GM21360 (cell line): ENCODE measurements around the gene AFAP1.
A peak's percentile ranks its signal among the peaks of the same experiment; 100 is the strongest.

Experiments used
- ATAC-seq: cut with Tn5 transposase; IDR thresholded peaks from one replicate; pipeline ENCODE4 v1.9.1; 2021; ENCODE audit warnings: mild to moderate bottlenecking, moderate library complexity; ENCODE audit not compliant: unreplicated experiment

Gene AFAP1

DNA sequence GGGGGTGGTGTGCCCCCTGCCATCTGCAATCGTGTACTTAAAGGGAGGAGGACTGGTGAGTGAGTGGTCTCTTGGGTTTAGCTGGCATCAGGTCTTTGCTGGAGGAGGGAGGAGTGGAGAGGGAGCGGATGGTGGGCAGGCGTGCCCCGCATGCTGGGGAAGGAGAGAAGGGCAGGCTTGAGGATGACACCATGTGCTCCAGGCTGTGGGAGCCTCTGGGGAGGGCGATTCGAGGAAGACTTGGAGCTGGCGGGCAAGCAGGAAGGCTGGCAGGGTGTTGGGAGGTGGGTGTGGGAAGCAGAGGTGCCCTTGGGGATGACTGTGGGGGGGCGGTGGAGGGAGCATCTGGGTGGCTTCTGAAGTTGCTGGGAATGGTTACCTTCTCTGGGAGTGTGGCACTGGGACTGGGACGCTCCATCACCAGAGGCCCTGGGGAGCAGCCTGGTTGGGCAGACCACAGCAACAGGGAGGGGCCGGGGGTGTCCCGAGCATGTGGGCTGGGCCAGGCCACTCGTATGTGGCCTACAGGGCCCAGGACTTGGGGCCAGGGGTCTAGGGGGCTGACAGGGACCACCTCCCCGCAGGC is 30.8 kb upstream of the AFAP1 start:
- ATAC-seq: no peak

GRCh38 chr4:7968262-7968896 is 28.7 kb upstream of the AFAP1 start:
- ATAC-seq: no peak

- no peak for ATAC-seq
Observed at GRCh38 chr4:7967501-7968261, 28.0 kb upstream of the AFAP1 start.

- no peak for ATAC-seq
Observed at GRCh38 chr4:7967063-7967440, 27.4 kb upstream of the AFAP1 start.

DNA sequence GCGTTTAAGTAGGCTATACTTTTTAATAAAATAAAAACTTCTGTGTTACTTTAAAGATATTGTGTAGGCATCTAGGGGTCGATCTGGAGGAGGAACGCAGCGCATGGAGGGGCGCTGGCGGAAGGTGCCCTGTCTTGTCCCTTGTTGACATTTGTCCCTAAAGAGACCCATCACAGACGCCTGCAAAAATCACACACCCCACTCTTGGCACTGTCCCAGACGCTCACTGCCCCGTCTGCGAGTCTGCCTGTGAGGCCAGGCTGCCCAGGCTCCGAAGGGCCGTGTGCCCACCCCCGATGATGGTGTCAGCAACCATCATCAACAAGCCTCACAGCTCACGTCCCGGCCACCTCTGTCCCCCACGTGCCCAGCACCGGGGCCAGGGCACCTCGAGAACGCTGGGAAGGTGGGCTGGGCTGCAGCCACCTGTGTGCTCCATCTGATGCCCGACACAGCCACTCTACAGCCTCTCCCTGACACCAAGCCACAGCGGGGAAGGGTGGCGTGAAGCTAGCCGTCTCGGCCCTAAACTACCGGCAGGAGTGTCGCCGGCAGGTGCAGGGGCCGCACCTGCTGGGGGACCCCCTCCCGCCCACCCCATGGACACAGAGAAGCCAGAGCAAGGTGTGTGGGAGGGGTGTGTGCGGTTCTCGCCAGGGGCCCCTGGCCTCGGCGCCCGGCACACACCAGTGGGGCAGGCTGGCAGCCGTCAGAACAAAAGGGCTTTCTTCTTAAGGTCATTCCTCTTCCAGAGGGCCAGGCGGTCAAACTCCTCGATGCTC is 26.8 kb upstream of the AFAP1 start:
- ATAC-seq: no peak

GRCh38 chr4:7964890-7965662 is 25.4 kb upstream of the AFAP1 start:
- ATAC-seq: no peak

DNA sequence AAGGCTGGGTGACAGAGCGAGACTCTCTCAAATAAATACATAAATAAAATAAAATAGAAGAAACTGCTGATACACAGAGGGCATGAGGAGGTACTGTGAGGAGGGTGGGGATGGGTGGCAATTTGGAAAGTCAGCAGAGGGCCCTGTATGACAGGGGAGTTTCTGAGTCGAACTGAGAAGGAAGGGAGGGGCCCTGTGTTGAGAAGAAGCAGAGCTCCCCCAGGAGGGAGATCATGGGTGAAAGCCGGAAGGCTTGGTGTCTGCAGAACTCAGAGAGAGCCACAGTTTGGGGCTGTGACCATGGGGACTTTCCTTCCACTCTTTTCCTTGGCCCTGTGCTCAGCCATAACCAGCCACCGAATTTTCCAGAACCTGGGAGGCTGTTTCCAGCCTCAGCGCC is 24.8 kb upstream of the AFAP1 start:
- ATAC-seq: no peak

DNA sequence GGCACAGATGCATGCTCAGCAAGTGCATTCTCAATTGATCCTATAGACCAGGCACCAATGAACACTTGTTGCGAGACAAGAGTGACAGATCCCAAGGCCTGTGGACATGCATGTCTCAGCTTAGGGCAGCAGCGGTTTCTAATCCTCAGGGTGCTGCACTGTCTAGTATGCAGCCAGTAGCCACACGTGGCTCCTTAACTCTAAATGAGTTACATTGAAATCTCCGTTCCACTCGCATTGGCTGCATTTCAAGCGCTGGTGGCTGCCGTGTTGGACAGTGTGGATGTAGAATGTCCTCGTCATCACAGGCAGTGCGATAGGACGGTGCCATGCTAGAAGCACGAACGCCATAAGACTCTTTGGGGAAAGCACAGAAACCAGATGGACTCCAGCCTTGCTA is 24.0 kb upstream of the AFAP1 start:
- no peak for ATAC-seq

DNA sequence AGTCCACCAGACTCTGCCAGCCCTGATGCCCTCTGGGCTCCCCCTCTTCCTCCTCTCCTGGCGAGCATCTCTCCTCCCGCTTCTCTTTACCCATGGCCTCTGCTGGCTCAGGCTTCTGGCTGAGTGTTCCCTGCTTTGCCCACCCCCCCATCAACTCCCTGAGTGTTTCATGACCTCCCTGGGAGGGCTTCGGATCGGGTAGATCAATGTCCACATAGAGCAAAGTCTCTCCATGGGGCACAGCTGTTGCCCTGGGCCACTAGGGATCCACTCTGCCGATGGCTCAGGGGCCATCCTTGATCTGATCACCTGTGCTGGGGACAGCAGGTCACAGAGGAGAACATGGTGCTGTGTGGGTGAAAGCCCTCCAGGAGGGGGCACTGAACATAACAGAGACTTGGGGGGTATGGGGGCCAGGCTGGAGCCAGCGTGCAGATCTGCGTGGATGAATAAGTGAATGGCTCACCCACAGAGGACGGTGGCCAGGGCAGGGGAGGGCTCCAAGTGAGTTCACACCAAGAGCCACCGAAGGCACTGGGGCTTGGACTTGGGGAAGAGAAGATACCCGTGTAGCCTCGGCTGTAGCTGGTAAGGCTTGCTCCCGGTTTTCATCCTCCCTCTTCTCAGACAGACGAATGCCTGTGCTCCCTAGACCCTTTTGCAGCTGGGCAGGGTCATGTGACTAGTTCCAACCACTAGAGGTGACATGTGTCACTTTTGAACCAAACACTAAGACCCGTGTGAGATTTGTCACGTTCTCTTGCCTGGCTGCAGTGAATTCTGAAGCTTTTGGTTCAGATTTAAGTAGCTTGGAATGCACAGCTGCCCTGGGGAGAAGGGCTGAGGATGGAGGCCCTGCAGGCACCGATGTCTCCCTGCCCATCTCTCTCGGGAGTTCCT is 23.2 kb upstream of the AFAP1 start:
- no peak for ATAC-seq

DNA sequence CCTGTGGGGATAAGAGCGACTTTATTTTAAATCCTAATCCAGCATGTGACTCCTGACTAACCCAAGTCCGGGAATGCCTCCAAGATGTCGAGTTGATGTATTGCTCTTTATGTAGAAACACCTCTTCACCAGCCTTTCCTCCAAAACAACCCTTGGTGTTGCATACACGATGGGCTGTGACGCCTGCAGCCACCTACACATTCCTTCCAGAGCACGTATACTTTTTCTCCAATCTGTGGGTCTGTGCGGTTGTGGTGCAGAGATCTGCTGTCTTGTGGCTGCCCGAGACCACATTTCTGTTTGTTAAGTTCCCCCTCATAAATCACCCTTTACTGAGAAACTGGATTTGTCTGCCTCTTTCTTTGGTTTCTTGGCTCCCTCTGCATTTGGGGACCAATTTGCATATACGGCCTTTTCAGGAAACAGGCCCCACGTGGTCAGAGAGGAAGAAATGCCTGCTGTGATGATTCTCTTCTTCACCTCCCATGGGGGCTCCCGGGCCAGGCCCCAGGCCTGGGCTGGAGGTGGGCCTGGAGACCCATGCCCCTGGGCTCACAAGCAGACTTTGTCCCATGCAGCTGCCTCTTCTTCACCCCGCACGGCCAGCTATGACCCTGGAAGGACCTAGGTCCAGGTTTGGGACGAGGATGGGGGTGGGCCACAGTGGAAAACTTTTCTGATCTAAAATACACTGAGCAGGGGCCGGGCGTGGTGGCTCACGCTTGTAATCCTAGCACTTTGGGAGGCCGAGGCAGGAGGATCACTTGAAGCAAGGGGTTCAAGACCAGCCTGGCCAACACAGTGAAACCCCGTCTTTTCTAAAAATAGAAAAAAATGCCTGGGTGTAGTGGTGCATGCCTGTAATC is 21.4 kb upstream of the AFAP1 start:
- peak; percentile 59 for ATAC-seq

- no peak for ATAC-seq
Observed at GRCh38 chr4:7960017-7960789, 20.5 kb upstream of the AFAP1 start.

DNA sequence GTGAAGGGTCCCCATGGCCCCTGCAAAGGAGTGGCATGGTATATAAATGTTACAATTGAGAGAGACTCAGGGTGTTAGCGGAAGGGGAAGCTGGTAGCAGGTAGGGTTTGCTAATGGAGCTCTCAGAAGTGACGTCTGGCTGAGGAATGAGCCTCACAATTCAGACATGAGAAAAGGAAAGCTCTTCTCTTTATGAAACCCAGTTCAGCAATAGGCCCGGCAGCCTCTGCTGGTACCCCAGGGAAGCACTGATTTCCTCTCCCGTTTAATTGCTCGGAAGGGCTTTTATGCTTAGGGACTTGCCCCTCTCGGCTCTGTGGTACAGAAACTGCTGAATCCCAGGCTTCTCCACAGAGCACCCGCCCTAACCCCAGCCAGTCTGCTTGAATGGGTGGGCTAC is 19.4 kb upstream of the AFAP1 start:
- no peak for ATAC-seq

DNA sequence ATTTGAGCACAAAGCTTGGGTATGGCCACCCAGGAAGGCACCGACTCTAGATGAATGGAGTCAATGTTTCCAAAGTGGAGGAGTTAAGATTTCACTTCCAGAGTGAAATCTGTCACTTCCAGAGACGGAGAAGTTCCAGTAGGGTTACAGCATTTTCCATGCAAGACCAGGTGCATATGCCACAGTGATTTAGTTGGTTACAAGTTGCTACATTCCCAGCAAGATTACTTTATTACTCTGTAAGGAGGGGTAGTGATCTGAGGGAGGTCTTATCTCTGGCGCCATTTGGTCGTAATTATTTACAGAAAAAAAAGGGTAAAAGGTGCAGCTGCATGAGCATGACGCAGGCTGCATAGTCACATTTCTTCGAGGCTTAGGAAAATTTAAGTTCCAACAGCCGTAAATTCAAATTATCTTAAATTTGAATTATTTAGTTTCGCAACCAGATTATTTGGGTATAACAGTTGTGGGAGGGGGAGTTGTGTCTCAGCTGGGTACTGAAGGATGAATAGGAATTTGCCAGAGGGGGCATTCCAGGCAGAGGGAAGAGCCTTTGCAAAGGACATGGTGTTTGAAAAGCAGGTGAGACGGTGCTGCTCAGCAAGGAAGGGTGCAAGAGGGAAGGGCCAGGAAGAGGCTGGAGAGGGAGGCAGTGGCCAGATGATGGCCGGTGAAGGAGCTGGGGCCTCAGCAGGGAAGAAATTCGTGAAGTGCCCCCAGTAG is 17.4 kb upstream of the AFAP1 start:
- ATAC-seq: no peak

DNA sequence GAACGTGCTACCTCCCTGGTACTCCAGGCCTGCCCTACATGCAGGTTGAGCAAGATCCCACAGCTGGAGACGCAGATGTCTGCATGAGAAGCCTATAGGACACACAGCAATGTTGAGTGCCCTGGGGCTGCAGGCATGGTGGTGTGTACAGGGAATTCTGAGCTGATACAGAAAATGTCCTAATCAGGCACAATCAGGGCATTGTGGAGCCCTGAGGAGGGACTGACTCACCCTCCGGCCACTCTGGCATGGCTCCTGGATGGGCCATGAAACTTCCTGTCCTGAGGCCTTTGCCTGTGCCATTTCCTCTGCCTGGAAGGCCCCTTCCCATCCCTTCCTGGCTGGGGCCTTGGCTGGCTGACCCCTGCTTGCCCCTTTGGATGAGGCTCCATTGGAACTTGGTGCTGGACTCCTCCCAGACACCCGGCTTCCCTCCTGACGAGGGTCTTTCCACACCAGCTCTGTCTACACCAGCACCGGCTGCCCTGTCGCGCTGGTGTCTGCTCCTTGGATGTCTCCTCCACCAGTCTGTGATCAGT is 16.7 kb upstream of the AFAP1 start:
- no peak for ATAC-seq

- ATAC-seq: no peak
Observed at GRCh38 chr4:7955393-7955792, 15.7 kb upstream of the AFAP1 start.

- ATAC-seq: no peak
Observed at GRCh38 chr4:7952615-7953014, 13.0 kb upstream of the AFAP1 start.
